ENCODE measurements around the gene KCNC3.

Gene KCNC3

DNA sequence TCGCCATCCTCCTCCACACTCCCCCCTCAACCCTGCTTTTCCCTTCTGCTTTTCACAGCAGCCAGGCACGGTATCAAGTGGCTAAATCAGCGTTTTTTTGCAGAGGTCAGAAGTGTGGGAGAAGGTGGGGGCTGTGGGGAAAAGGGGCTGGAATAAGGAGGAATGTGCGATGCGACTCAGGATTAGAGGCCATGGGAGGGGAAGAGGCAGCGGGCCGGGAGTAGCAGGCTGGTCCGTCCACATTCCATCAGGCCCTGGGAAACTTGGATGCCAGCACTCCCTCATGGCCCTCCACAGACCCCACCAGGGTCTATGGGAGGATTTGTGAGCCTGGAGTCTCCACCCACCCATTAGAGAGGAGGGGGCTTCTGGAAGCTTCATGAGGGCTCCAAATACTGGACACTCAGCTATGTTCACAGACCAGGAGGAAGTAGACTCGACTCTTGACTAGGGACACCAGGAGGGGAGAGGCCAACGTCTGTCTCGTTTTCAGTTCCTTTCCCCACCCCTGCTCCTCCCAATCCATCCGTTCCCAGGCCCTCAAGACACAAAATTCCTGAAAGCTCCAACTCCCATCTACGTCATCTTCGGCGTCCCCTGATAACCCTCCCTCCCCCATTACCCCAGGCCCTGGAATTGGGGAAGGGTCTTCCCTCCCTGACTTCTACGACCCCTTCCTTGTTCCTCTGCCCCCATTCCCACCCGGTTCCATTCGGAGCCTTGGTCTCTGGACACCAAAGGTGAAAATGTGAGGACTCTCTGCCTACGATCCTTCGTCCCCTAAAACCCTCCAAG, 3.3 kb upstream of the KCNC3 start:
- TF ChIP-seq CTCF (IDR thresholded peaks at IDR 0.05): no peak
- no peak for TF ChIP-seq ZFX (IDR thresholded peaks at IDR 0.05; ENCODE audit: borderline replicate concordance)
- peak overlapping the region; percentile 95 for H3K27ac ChIP-seq

- TF ChIP-seq ZFX (IDR thresholded peaks at IDR 0.05; ENCODE audit: borderline replicate concordance) (no peak), CTCF (IDR thresholded peaks at IDR 0.05) (no peak)
- H3K27ac ChIP-seq: peak overlapping the region; percentile 95
These were observed 2.7 kb upstream of the KCNC3 start for GRCh38 chr19:50331994-50332243.

DNA sequence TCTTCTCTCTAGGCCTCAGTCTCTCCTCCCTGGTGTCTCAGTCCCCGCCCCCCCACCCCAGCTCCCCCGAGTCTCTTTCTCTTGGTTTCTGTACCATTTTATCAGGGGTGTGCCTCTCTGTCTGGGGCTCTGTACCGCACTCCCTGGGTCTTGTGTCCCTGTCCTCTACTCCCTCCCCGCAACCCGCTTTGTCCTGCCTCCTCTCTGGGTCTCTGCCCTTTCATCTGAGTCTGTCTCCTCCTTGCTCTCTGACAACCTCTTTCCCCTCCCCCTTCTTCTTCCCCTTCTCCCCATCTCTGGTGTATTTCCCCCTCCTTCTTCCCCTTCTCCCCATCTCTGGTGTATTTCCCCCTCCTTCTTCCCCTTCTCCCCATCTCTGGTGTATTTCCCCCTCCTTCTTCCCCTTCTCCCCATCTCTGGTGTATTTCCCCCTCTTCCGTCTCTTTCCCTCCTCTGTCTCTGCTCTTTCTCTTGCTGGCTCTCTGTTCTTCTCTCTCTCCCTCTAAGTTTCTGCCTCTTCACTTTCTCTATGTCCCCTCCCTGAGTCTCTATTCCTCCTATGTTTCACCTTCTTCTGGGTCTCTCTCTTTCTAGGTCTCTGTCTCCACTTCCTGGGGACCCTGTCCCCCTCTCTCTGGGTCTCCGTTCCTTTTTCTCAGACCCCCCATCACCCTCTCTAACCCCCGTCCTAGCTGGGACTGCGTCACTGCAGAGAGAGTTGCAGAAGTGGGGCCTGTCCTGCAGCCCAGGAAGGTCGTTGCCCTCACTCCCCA, 2.2 kb upstream of the KCNC3 start:
- peak overlapping the region; percentile 95 for H3K27ac ChIP-seq
- no peak for TF ChIP-seq CTCF (IDR thresholded peaks at IDR 0.05)
- TF ChIP-seq ZFX (IDR thresholded peaks at IDR 0.05; ENCODE audit: borderline replicate concordance): no peak

DNA sequence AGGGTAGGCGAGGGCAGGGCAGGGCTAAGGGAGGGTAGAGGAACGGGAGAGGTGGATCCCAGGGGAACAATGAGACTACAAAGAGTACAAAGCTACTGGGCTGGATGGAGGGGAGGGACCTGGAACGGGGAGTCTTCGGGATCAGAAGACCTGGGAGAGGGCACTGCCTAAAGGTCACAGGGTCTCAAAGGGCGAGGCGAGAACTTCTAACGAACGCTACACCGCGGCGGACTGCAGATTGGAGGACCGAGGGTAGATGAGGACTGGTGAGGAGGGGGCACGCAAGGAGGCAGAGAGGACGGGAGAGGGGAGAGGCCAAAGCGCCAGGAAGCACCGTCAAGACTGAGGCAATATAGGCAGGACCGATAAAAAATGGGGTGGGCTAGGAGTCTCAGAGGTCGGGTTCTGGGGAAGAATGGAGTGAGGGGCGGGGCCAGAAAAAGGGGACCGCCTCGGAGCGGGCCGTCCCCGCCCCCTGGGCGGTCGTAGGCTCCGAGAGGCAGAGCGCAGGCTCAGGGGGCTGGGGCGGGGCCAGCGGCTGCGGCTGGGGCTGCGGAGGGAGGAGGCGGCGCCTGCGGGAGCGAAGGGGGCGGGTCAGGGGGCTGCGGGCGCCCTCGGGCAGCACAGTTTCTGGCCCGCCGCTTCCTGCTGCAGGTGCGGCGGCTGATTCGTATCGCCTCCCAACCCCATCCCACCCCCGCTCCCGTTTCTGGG, 1.3 kb upstream of the KCNC3 start:
- TF ChIP-seq CTCF (IDR thresholded peaks at IDR 0.05): no peak
- no peak for TF ChIP-seq ZFX (IDR thresholded peaks at IDR 0.05; ENCODE audit: borderline replicate concordance)
- peak overlapping the region; percentile 95 for H3K27ac ChIP-seq

DNA sequence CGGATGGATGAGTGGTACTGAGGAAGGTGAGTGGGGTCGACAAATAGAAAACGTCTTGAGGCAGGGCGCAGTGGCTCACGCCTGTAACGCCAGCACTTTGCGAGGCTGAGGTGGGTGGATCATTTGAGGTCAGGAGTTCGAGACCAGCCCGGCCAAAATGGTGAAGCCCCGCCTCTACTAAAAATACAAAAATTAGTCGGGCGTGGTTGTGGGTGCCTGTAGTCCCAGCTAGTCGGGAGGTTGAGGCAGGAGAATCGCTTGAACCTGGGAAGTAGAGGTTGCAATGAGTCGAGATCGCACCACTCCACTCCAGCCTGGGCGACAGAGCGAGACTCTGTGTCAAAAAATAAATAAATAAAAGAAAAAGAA, 733 bp upstream of the KCNC3 start:
- peak overlapping the region; percentile 95 for H3K27ac ChIP-seq

GRCh38 chr19:50328873-50329145, 368 bp downstream of the KCNC3 start:
- H3K27ac ChIP-seq: peak overlapping the region; percentile 80
- no peak for TF ChIP-seq ZFX (IDR thresholded peaks at IDR 0.05; ENCODE audit: borderline replicate concordance)
- TF ChIP-seq CTCF (IDR thresholded peaks at IDR 0.05): peak; percentile 14; the same call in 1 of the 2 replicates

DNA sequence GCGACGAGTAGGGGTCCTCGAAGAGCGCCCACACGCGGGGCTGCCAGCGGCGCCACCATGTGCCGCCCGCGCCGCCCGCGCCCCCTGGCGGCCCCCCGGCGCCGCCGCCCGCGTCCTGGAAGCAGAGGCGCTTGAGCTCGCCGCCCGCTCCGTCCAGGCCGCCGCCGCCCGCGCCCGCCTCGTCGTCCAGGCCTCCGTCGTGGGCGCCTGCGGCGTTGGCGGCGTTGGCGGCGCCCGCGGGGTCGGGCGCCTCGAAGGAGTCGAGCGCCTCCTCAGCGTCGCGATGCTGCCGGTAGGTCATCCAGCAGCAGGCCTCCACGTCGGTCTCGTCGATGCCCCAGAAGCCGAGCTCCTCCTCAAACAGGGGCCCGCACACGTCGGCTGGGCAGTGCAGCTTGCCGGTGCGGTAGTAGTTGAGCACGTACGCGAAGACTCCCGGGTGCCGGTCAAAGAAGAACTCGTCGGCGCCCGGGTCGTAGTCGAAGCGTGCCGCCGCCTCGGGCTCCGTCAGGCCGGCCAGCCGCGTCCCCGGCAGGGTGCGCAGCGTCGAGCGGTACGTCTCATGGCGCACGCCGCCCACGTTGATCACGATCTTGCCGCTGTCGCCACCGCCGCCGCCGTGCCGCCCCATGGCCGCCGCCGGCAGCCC, 829 bp downstream of the KCNC3 start:
- peak overlapping the region; percentile 80 for H3K27ac ChIP-seq

More for the DNA sequence above, 829 bp downstream of the KCNC3 start:
- no peak for TF ChIP-seq ZFX (IDR thresholded peaks at IDR 0.05; ENCODE audit: borderline replicate concordance)
- peak; percentile 72 for TF ChIP-seq CTCF (IDR thresholded peaks at IDR 0.05)
